Neural cell (in vitro differentiated cells): ENCODE measurements around the gene TRAF3.

Experiments
- CTCF ChIP-seq: fragments of 450-650 bp; IDR thresholded peaks from 2 replicates; pipeline ENCODE4 v1.5.1; 2014; ENCODE audit warnings: antibody characterized with exemption, mild to moderate bottlenecking, moderate library complexity; ENCODE audit not compliant: poor library complexity, severe bottlenecking
- EP300 ChIP-seq: fragments of 450-650 bp; conservative IDR thresholded peaks from 2 replicates; pipeline ENCODE4 v1.6.1; 2014; ENCODE audit warnings: antibody characterized with exemption, mild to moderate bottlenecking, moderate library complexity; ENCODE audit not compliant: poor library complexity, severe bottlenecking
- EZH2 ChIP-seq: fragments of 200-600, 300-800 bp; shearing (Covaris generic), sonication (generic); IDR thresholded peaks from 2 replicates; pipeline ENCODE4 v1.6.1; 2014; ENCODE audit warnings: antibody characterized with exemption, low read length, borderline replicate concordance, mild to moderate bottlenecking; ENCODE audit not compliant: insufficient read depth, poor library complexity, severe bottlenecking
- POLR2AphosphoS5 ChIP-seq: IDR thresholded peaks from 2 replicates; pipeline ENCODE4 v1.6.1; 2012
- RAD21 ChIP-seq: fragments of 450-650 bp; conservative IDR thresholded peaks from 2 replicates; pipeline ENCODE4 v1.6.1; 2014; ENCODE audit warnings: antibody characterized with exemption, mild to moderate bottlenecking, moderate library complexity
- SMC3 ChIP-seq: fragments of 450-650 bp; conservative IDR thresholded peaks from 2 replicates; pipeline ENCODE4 v1.6.1; 2014; ENCODE audit warnings: antibody characterized with exemption, mild to moderate bottlenecking, moderate library complexity; ENCODE audit not compliant: poor library complexity

GRCh38 chr14:102870994-102871831 lies 94.0 kb downstream of the TRAF3 start:
- TF ChIP-seq CTCF, result no peak
- no peak for TF ChIP-seq RAD21
- no peak for TF ChIP-seq EP300
- TF ChIP-seq POLR2AphosphoS5, result no peak
- TF ChIP-seq EZH2, result no peak
- TF ChIP-seq SMC3, result no peak
